Neural cell (in vitro differentiated cells): Measurements from ENCODE around the gene BABAM2. TPM values are rescaled to one million over a fixed set of nuclear protein-coding genes. Genes with fewer than 3 reads are reported as not detected.

Experiments
- H2AFZ ChIP-seq: fragments of 200-600, 300-800 bp; sonication (generic), shearing (Covaris generic); 2 replicates; pipeline ENCODE4 v1.6.0; 2014; ENCODE audit warnings: low read depth, mild to moderate bottlenecking, antibody characterized with exemption, low read length, moderate library complexity
- H3F3A ChIP-seq: fragments of 200-600 bp; shearing (Covaris generic); 2 replicates; pipeline ENCODE4 v1.6.1; 2016; ENCODE audit warnings: mild to moderate bottlenecking, moderate library complexity, mixed read lengths, antibody characterized with exemption, low read length; ENCODE audit not compliant: insufficient read depth, poor library complexity, severe bottlenecking
- H3K27ac ChIP-seq: fragments of 200-600, 300-800 bp; sonication (generic), shearing (Covaris generic); 2 replicates; pipeline ENCODE4 v1.5.1; 2014; ENCODE audit warnings: mild to moderate bottlenecking, low read length, moderate library complexity
- H3K27me3 ChIP-seq: fragments of 300-800, 200-600 bp; sonication (generic), shearing (Covaris generic); 2 replicates; pipeline ENCODE4 v1.6.0; 2014; ENCODE audit warnings: mild to moderate bottlenecking, low read depth, low read length, moderate library complexity; ENCODE audit not compliant: insufficient read depth
- H3K36me3 ChIP-seq: fragments of 300-800, 200-600 bp; sonication (generic), shearing (Covaris generic); 2 replicates; pipeline ENCODE4 v1.5.1; 2014; ENCODE audit warnings: mild to moderate bottlenecking, antibody characterized with exemption, low read length, moderate library complexity; ENCODE audit not compliant: insufficient read depth
- H3K4me2 ChIP-seq: fragments of 300-800, 200-600 bp; sonication (generic), shearing (Covaris generic); 2 replicates; pipeline ENCODE4 v1.6.0; 2014; ENCODE audit warnings: mild to moderate bottlenecking, low read length
- H3K4me3 ChIP-seq: fragments of 300-800, 200-600 bp; sonication (generic), shearing (Covaris generic); 2 replicates; pipeline ENCODE4 v1.5.1; 2014; ENCODE audit warnings: mild to moderate bottlenecking, low read length, moderate library complexity
- H3K79me2 ChIP-seq: fragments of 200-600 bp; shearing (Covaris generic); replicated peaks from 2 replicates; pipeline ENCODE4 v1.6.0; 2014; ENCODE audit warnings: mild to moderate bottlenecking, low read length, moderate library complexity; ENCODE audit not compliant: insufficient read depth
- H3K9ac ChIP-seq: fragments of 300-800, 200-600 bp; sonication (generic), shearing (Covaris generic); 2 replicates; pipeline ENCODE4 v1.6.1; 2016; ENCODE audit warnings: mild to moderate bottlenecking, low read length, mixed read lengths
- H3K9me2 ChIP-seq: fragments of 200-600 bp; shearing (Covaris generic); 2 replicates; pipeline ENCODE4 v1.6.1; 2016; ENCODE audit warnings: mild to moderate bottlenecking, low read length, mixed read lengths; ENCODE audit not compliant: insufficient read depth
- H3K9me3 ChIP-seq: fragments of 200-600, 300-800 bp; sonication (generic), shearing (Covaris generic); 2 replicates; pipeline ENCODE4 v1.6.1; 2016; ENCODE audit warnings: mild to moderate bottlenecking, mixed run types, low read length, moderate library complexity, mixed read lengths
- H4K20me1 ChIP-seq: fragments of 200-600 bp; shearing (Covaris generic); 2 replicates; pipeline ENCODE4 v1.6.1; 2016; ENCODE audit warnings: mild to moderate bottlenecking, mixed run types; ENCODE audit not compliant: insufficient read depth
- EP300 ChIP-seq: fragments of 450-650 bp; conservative IDR thresholded peaks from 2 replicates; pipeline ENCODE4 v1.6.1; 2014; ENCODE audit warnings: antibody characterized with exemption, mild to moderate bottlenecking, moderate library complexity; ENCODE audit not compliant: poor library complexity, severe bottlenecking
- EZH2 ChIP-seq: fragments of 200-600, 300-800 bp; shearing (Covaris generic), sonication (generic); IDR thresholded peaks from 2 replicates; pipeline ENCODE4 v1.6.1; 2014; ENCODE audit warnings: antibody characterized with exemption, low read length, borderline replicate concordance, mild to moderate bottlenecking; ENCODE audit not compliant: insufficient read depth, poor library complexity, severe bottlenecking
- MXI1 ChIP-seq: fragments of 450-650 bp; conservative IDR thresholded peaks from 2 replicates; pipeline ENCODE4 v1.6.1; 2014; ENCODE audit warnings: antibody characterized with exemption, mild to moderate bottlenecking; ENCODE audit not compliant: poor library complexity, severe bottlenecking
- POLR2AphosphoS5 ChIP-seq: IDR thresholded peaks from 2 replicates; pipeline ENCODE4 v1.6.1; 2012
- RAD21 ChIP-seq: fragments of 450-650 bp; conservative IDR thresholded peaks from 2 replicates; pipeline ENCODE4 v1.6.1; 2014; ENCODE audit warnings: antibody characterized with exemption, mild to moderate bottlenecking, moderate library complexity
- REST ChIP-seq: IDR thresholded peaks from 2 replicates; pipeline ENCODE4 v1.6.1; 2012; ENCODE audit warnings: borderline replicate concordance
- SMC3 ChIP-seq: fragments of 450-650 bp; conservative IDR thresholded peaks from 2 replicates; pipeline ENCODE4 v1.6.1; 2014; ENCODE audit warnings: antibody characterized with exemption, mild to moderate bottlenecking, moderate library complexity; ENCODE audit not compliant: poor library complexity
- TAF1 ChIP-seq: IDR thresholded peaks from 2 replicates; pipeline ENCODE4 v1.6.1; 2012; ENCODE audit warnings: low read depth
- polyA plus RNA-seq: library from polyadenylated mRNA; depleted of rRNA; stranded (reverse); fragments of >200 nt; gene quantifications from 2 replicates; pipeline ENCODE4 v1.2.3, GENCODE V29; 2014
- TF ChIP-seq, protein P1 (sequence below): fragments of 450-650 bp; IDR thresholded peaks from 2 replicates; pipeline ENCODE4 v1.5.1; 2014; ENCODE audit warnings: antibody characterized with exemption, mild to moderate bottlenecking, moderate library complexity; ENCODE audit not compliant: poor library complexity, severe bottlenecking

The BABAM2 gene
- polyA plus RNA-seq, 1 donor from 2014 or later, result 15.3 TPM

- Histone ChIP-seq H3F3A (no peaks in the 10 kb centered on the region), H3K9me2 (no peaks in the 10 kb centered on the region), H3K27ac (no peak overlapping the region)
These were observed 337.0 kb downstream of the BABAM2 start for GRCh38 chr2:28227498-28227897.

GRCh38 chr2:28228434-28228995 is 338.0 kb downstream of the BABAM2 start:
- Histone ChIP-seq H4K20me1 (no peaks in the 10 kb centered on the region), H2AFZ (no peak overlapping the region), H3K9me2 (no peaks in the 10 kb centered on the region), H3K27me3 (no peaks in the 10 kb centered on the region), H3F3A (no peaks in the 10 kb centered on the region), H3K36me3 (no peaks in the 10 kb centered on the region), H3K4me3 (no peak overlapping the region), H3K27ac (no peak overlapping the region), H3K4me2 (no peak overlapping the region), H3K79me2 (no peaks in the 10 kb centered on the region), H3K9ac (no peak overlapping the region), H3K9me3 (no peaks in the 10 kb centered on the region)
- no peak for TF ChIP-seq RAD21
- no peak for TF ChIP-seq SMC3
- TF ChIP-seq POLR2AphosphoS5, result no peak
- TF ChIP-seq TAF1, result no peak
- TF ChIP-seq, protein P1, sequence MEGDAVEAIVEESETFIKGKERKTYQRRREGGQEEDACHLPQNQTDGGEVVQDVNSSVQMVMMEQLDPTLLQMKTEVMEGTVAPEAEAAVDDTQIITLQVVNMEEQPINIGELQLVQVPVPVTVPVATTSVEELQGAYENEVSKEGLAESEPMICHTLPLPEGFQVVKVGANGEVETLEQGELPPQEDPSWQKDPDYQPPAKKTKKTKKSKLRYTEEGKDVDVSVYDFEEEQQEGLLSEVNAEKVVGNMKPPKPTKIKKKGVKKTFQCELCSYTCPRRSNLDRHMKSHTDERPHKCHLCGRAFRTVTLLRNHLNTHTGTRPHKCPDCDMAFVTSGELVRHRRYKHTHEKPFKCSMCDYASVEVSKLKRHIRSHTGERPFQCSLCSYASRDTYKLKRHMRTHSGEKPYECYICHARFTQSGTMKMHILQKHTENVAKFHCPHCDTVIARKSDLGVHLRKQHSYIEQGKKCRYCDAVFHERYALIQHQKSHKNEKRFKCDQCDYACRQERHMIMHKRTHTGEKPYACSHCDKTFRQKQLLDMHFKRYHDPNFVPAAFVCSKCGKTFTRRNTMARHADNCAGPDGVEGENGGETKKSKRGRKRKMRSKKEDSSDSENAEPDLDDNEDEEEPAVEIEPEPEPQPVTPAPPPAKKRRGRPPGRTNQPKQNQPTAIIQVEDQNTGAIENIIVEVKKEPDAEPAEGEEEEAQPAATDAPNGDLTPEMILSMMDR, result no peak
- TF ChIP-seq REST, result no peak
- TF ChIP-seq EP300, result no peak
- TF ChIP-seq MXI1, result no peak

More at GRCh38 chr2:28227498-28227897, 337.0 kb downstream of the BABAM2 start:
- H3K9me3 ChIP-seq, result no peaks in the 10 kb centered on the region
- no peaks in the 10 kb centered on the region for H3K79me2 ChIP-seq
- H4K20me1 ChIP-seq, result no peaks in the 10 kb centered on the region
- no peak overlapping the region for H3K4me3 ChIP-seq
- no peak overlapping the region for H3K9ac ChIP-seq
- TF ChIP-seq REST, result no peak
- no peak for TF ChIP-seq EP300
- no peak for TF ChIP-seq RAD21
- no peak for TF ChIP-seq MXI1
- no peak for TF ChIP-seq POLR2AphosphoS5
- no peak for TF ChIP-seq TAF1
- TF ChIP-seq, protein P1, result no peak
- no peak for TF ChIP-seq EZH2
- no peak for TF ChIP-seq SMC3
- no peak overlapping the region for H2AFZ ChIP-seq
- no peaks in the 10 kb centered on the region for H3K27me3 ChIP-seq
- no peaks in the 10 kb centered on the region for H3K36me3 ChIP-seq
- no peak overlapping the region for H3K4me2 ChIP-seq
